ENCODE measurements around the gene OR10P1. TPM values are rescaled to one million over a fixed set of nuclear protein-coding genes. Genes with fewer than 3 reads are reported as not detected.

Gene OR10P1
- total and polyA plus RNA-seq, 10 of the 15 experiments (the other 5 are each of a cell fraction or from before 2014, with no cell fraction given) = not detected

DNA sequence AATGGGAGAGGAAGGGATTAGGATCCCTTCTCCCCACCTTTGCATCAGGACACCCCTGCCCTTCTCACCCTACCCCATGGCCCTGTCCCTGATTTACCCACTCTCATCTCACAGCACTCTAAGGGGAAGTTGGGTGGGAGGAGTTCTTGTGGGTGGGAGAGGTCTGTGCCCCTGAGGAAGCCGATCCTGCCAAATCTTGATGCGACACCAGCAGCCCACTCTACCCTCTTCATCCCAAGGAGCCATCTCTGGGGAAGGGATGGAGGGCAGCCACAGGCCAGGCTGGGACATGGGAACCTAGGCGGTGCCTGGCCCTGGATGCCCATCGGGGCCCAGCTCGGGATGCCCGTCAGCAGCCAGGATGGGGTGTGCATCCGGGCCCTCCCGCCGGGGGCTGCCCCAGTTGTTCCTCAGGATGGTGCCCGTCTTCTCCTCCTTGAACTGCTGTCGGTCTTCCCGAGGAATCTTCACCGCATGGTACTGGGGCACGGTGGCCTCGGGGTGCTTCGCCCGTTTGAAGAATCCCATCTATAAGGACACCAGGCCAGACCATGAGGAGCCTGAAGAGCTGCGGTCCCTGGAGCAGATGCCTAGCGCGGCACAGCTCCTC, 48.2 kb downstream of the OR10P1 start:
- FAIRE-seq = no peak

More for the DNA sequence above, 48.2 kb downstream of the OR10P1 start:
- intact Hi-C loops (cut with micrococcal nuclease; ENCODE audit: unreplicated experiment) = no loop called here
- Histone ChIP-seq H3K4me1 (ENCODE audit: control insufficient read depth, insufficient read depth, low read length) (peaks cover 16% of the 10 kb centered on the region), H3K4me3 (no peak overlapping the region), H4K20me1 (ENCODE audit: control insufficient read depth, insufficient read depth) (no peaks in the 10 kb centered on the region), H3K27ac (ENCODE audit: control insufficient read depth, insufficient read depth) (no peak overlapping the region), H3K9me3 (replicated peaks; ENCODE audit: control insufficient read depth, insufficient read depth, low read length) (no peaks in the 10 kb centered on the region), H2AFZ (ENCODE audit: control insufficient read depth, low read depth, low read length) (no peak overlapping the region), H3K9ac (ENCODE audit: control insufficient read depth, insufficient read depth, low read length) (no peak overlapping the region), H3K4me2 (ENCODE audit: control insufficient read depth, insufficient read depth) (no peak overlapping the region), H3K36me3 (ENCODE audit: control insufficient read depth in 2 of 2, insufficient read depth in 2 of 2, low read length in 1 of 2) (no peaks in the 10 kb centered on the region), H3K27me3 (replicated peaks in 1 of 2; ENCODE audit: control insufficient read depth in 2 of 2, insufficient read depth in 2 of 2, low read length in 1 of 2) (no peaks in the 10 kb centered on the region; a peak in 1 of 4 replicates), H3K79me2 (ENCODE audit: control insufficient read depth, insufficient read depth, low read length) (no peaks in the 10 kb centered on the region)
- ChIA-PET SMC1A (ENCODE audit: uncharacterized antibody, unreplicated experiment) (no interaction called here), POLR2A (no interaction called here), RAD21 (ENCODE audit: unreplicated experiment) (no interaction called here), CTCF (no interaction called here)
- ATAC-seq (no peak), DNase-seq (ENCODE audit: low read depth, low spot score) (no peak)
- WGBS (ENCODE audit: insufficient coverage, insufficient replicate concordance, low lambda C conversion rate, missing lambda C conversion rate) = 72% methylated on average over 20 of the region's 20 CpGs
- no TSS peak for BruUV-seq (replicated peaks)
- no peak for TF ChIP-seq RUNX3 (IDR thresholded peaks at IDR 0.05; ENCODE audit: low read length)
- no peak for TF ChIP-seq ZNF217 (IDR thresholded peaks at IDR 0.05)
- no peak for TF ChIP-seq TBL1XR1 (IDR thresholded peaks at IDR 0.05; ENCODE audit: low read depth, low read length)
- TF ChIP-seq CUX1 (IDR thresholded peaks at IDR 0.05; ENCODE audit: insufficient replicate concordance, low read depth, low read length) = no peak
- no peak for TF ChIP-seq USF2 (IDR thresholded peaks at IDR 0.05; ENCODE audit: borderline replicate concordance, low read depth, low read length)
- no peak for TF ChIP-seq TCF3 (IDR thresholded peaks at IDR 0.05; ENCODE audit: borderline replicate concordance, insufficient read depth, low read depth, low read length)
- in situ Hi-C loops (cut with MboI) = no loop called here

Data from GM12878 (cell line).